Measurements from ENCODE around the gene ROCK1.

Gene ROCK1

GRCh38 chr18:21109936-21110712 is 1.5 kb downstream of the ROCK1 start:
- no peak for DNase-seq (ENCODE audit: low read depth in 2 of 2)

GRCh38 chr18:21105936-21106335 is 5.7 kb downstream of the ROCK1 start:
- no peak for DNase-seq (ENCODE audit: low read depth in 2 of 2)

GRCh38 chr18:21101172-21101571 is 10.4 kb downstream of the ROCK1 start:
- no peak for DNase-seq (ENCODE audit: low read depth in 2 of 2)

DNA sequence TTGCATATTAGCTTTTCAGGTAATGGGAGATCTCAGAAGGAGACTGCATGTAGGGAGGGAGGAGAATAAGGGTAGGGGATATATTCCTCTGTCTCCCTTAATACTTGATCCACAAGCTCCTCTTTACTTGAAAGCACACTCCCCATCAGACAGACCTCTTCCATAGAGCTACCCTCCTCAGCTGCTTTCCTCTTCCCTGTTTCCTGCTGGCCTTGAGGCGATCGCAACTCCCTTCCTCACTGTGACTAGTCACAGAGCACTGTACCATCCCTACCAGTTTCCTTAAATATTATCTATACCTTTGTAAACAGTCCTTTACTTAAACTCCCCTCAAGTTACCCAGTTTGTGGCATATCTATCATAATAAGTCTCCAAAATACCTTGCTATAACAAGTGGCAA is 10.9 kb downstream of the ROCK1 start:
- no peak for DNase-seq (ENCODE audit: low read depth in 2 of 2)

DNA sequence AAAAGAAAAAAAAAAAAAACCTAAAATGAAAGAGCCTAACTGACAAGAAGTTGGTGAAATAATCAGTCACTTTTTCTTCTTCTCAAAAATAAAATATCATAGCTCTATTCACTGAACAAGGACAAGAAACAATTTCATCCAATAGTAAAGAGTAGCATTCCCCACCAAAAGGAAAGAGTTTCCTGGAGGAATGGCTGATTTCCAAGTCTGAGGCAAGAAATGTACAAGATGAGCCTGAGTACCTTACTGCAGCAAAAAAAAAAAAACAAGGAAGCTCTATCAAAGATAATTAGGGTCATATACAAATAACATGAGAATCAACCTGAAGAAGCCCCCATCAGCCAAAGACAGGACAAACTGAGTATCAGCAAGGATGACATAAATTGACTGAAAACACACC is 11.5 kb downstream of the ROCK1 start:
- no peak for DNase-seq (ENCODE audit: low read depth in 2 of 2)

- DNase-seq (ENCODE audit: low read depth in 2 of 2): no peak
These were observed 12.2 kb downstream of the ROCK1 start for GRCh38 chr18:21099442-21099841.

DNA sequence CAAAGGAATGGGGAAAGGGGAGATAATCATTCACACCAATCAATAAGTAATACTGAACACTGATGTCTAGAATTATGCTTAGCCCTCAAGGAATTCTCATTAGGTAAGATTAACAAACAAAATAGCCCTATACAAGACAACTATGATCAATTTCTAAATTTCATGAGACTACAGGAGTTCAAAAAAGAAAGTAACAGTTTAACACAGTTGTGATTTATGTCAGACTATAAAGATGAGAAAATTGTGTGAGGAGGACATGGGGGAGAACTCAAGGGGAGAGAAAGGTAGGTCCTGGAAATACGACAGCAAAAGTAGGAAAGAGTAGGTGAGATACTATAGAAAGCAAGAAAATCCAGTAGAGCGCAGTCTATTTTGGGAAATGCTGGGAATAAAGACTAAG is 14.9 kb downstream of the ROCK1 start:
- DNase-seq (ENCODE audit: low read depth in 2 of 2): no peak

DNA sequence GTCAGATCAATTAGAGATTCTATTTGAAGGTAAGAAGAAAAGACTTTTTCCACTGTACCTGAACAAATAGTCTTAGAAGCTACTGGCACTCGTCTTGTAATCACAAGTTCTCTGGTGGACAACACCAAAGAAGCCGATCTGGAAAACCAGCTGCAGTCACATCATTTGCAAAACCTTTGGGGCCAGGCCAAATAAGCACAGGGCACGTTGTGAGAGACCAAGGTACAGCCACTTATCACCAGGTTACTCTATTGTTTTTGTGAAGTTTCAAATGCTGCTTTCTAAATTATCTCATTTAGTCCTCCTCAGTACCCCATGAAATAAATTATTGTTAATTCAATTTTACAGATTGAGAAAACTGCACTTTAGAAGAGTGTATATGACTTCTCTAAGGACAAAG is 18.5 kb downstream of the ROCK1 start:
- DNase-seq (ENCODE audit: low read depth in 2 of 2): no peak

DNA sequence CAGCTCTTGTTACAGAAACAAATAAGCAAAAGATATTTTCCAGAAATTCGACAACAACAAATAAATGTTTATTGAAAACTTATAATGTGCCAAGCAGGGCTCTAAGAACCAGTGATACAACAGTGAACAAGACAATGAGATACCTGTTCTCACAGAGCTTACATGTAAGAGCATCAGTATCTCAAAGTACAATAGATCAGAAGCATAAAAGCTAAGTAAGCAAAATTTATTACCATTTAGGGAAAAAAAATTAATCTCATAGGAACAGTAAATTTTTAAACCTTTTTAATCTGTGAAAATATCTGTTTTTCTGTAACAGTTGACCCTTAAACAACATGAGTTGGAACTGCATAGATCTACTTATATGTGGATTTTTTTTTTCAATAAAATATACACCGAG is 20.9 kb downstream of the ROCK1 start:
- DNase-seq (ENCODE audit: low read depth in 2 of 2): no peak

- DNase-seq (ENCODE audit: low read depth in 2 of 2): no peak
These were observed 25.9 kb downstream of the ROCK1 start for GRCh38 chr18:21085579-21086166.

DNA sequence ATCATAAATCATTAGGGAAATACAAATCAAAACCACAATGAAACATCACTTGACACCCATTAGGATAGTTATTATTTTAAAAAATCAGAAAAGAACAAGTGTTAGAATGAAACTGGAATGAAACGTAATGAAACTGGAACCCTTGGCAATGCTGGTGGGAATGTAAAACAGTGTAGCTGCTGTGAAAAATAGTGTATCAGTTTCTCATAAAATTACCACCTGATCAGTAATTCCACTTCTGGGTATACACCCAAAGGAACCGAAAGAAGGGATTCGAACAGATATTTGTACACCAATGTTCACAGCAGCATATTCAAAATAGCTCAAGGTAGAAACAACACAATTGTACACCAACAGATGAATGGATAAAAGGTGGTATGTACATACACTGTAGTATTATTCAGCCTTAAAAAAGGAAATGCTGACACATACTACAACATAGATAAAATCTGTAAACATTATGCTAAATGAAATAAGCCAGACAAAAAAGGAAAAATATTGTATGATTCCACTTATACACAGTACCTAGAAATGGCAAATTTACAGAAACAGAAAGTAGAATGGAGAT is 27.0 kb downstream of the ROCK1 start:
- no peak for DNase-seq (ENCODE audit: low read depth in 2 of 2)

- no peak for DNase-seq (ENCODE audit: low read depth in 2 of 2)
These were observed 28.6 kb downstream of the ROCK1 start for GRCh38 chr18:21083017-21083416.

DNA sequence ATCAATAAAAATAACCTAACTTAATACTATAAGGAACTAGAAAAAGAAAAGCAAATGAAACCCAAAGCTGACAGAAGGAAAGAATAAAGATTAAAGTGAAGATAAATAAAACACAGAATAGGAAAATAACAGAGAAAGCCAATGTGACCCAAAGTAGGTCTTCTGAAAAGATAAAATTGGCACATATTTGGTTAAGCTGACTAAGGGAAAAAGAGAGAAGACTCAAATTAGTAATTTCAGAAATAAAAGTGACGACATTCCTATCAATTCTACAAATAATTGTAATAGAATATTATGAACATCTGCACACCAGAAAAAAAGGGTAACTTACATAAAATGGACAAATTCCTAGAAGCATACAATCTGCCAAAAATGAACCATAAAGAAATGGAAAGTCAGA is 30.2 kb downstream of the ROCK1 start:
- no peak for DNase-seq (ENCODE audit: low read depth in 2 of 2)

DNA sequence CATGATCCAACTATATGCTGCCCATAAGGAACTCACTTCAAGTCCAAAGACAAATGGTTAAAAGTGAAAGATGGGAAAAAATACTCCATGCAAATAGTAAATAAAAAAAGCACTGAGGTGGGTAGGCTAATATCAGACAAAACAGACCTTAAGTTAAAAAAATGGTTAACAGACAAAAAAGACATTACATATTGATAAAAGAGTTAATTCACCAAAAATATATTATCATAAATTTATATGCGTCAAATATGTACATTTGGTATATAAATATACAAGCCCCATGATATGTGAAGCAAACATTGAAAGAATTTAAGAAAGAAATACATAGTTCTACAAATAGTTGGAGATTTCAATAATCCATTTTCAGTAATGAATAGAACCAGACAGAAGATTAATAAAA is 31.0 kb downstream of the ROCK1 start:
- no peak for DNase-seq (ENCODE audit: low read depth in 2 of 2)

- DNase-seq (ENCODE audit: low read depth in 2 of 2): no peak
These were observed 37.0 kb downstream of the ROCK1 start for GRCh38 chr18:21074336-21075323.

DNA sequence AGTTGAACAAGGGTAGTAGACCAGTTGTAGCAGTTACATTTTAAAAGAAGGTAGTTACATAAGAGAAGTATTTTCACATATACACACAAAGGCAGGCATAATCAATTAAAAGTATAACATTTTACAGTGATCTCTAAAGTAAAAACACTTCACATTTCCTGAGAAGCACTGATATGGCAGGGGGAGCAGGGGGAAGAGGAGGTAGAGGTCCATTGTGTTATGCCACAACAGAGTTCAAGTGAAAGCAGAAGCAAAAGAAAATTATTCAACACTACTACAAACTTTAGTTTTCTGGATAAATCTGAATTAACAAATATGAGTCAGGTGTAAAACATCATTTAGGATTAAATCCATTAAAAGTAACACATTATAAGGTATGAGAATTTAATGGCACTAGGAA is 38.4 kb downstream of the ROCK1 start:
- no peak for DNase-seq (ENCODE audit: low read depth in 2 of 2)

- no peak for DNase-seq (ENCODE audit: low read depth in 2 of 2)
These were observed 40.5 kb downstream of the ROCK1 start for GRCh38 chr18:21071071-21071470.

- DNase-seq (ENCODE audit: low read depth in 2 of 2): no peak
These were observed 42.1 kb downstream of the ROCK1 start for GRCh38 chr18:21069468-21069867.

GRCh38 chr18:21064347-21064746 is 47.3 kb downstream of the ROCK1 start:
- no peak for DNase-seq (ENCODE audit: low read depth in 2 of 2)

- DNase-seq (ENCODE audit: low read depth in 2 of 2): no peak
These were observed 48.6 kb downstream of the ROCK1 start for GRCh38 chr18:21063011-21063410.

DNA sequence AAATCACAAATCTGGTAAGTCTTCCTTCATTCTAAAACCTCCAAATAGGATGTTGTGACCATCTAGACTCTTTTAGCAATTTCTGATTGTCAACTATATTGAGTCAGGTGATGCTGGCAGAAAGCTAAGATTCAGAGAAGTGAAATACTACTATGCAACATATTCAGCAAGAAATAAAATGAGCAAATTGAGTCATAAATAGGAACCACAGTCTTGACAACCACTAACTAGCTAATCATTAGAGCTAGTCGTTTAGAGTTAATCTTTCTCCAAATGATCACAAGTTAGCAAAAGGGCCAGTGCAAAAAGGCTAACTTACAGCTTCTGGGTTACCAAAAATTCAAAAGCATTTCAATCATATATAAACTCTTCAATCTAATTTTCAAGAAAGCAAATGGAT is 54.5 kb downstream of the ROCK1 start:
- no peak for DNase-seq (ENCODE audit: low read depth in 2 of 2)

GRCh38 chr18:21056545-21056944 is 55.1 kb downstream of the ROCK1 start:
- DNase-seq (ENCODE audit: low read depth in 2 of 2): no peak
